ENCODE measurements around the gene CCDC60. TPM values are rescaled to one million over a fixed set of nuclear protein-coding genes. Genes with fewer than 3 reads are reported as not detected.

The CCDC60 gene
- total and polyA plus RNA-seq, 2 donors from 2014 or later: not detected

- FAIRE-seq (no peak), DNase-seq (no peak)
- intact Hi-C loops (cut with DNase I): no loop called here
- Histone ChIP-seq H3K27me3 (ENCODE audit: control insufficient read depth, insufficient read depth, low read length) (no peaks in the 10 kb centered on the region), H3K4me3 (ENCODE audit: low read length in 3 of 3) (no peak overlapping the region), H3K4me1 (ENCODE audit: control insufficient read depth in 2 of 3, insufficient read depth in 2 of 3, low read depth in 1 of 3, low read length in 3 of 3) (no peaks in the 10 kb centered on the region), H3K9ac (ENCODE audit: low read length in 3 of 3) (no peak overlapping the region), H3K9me3 (ENCODE audit: control insufficient read depth in 2 of 3, insufficient read depth in 1 of 3, low read length in 3 of 3) (peaks cover 0 to 8% (median 0%) of the 10 kb centered on the region in 3 donors), H3K27ac (ENCODE audit: low read depth in 2 of 2, low read length in 2 of 2) (no peak overlapping the region), H3K36me3 (ENCODE audit: control insufficient read depth in 2 of 3, insufficient read depth in 3 of 3, low read length in 3 of 3) (no peaks in the 10 kb centered on the region)
- TF ChIP-seq CTCF (IDR thresholded peaks at IDR 0.05; ENCODE audit: borderline replicate concordance, extremely low read depth, insufficient read depth): no peak
These were observed 41.3 kb downstream of the CCDC60 start for GRCh38 chr12:119375883-119376190.

- H3K9me3 ChIP-seq (ENCODE audit: control insufficient read depth in 2 of 3, insufficient read depth in 1 of 3, low read length in 3 of 3): peaks cover 0 to 8% (median 0%) of the 10 kb centered on the region in 3 donors
- H3K27ac ChIP-seq (ENCODE audit: low read depth in 2 of 2, low read length in 2 of 2): no peak overlapping the region
- intact Hi-C loops (cut with DNase I): no loop called here
- no peak for FAIRE-seq
- no peak overlapping the region for H3K9ac ChIP-seq (ENCODE audit: low read length in 3 of 3)
- DNase-seq: no peak
- H3K4me3 ChIP-seq (ENCODE audit: low read length in 3 of 3): no peak overlapping the region
- no peaks in the 10 kb centered on the region for H3K36me3 ChIP-seq (ENCODE audit: control insufficient read depth in 2 of 3, insufficient read depth in 3 of 3, low read length in 3 of 3)
- no peak for TF ChIP-seq CTCF (IDR thresholded peaks at IDR 0.05; ENCODE audit: borderline replicate concordance, extremely low read depth, insufficient read depth)
- no peaks in the 10 kb centered on the region for H3K4me1 ChIP-seq (ENCODE audit: control insufficient read depth in 2 of 3, insufficient read depth in 2 of 3, low read depth in 1 of 3, low read length in 3 of 3)
- no peaks in the 10 kb centered on the region for H3K27me3 ChIP-seq (ENCODE audit: control insufficient read depth, insufficient read depth, low read length)
These were observed 44.4 kb downstream of the CCDC60 start for GRCh38 chr12:119378903-119379302.

GRCh38 chr12:119381471-119382235 is 47.1 kb downstream of the CCDC60 start:
- H3K4me1 ChIP-seq (ENCODE audit: control insufficient read depth in 2 of 3, insufficient read depth in 2 of 3, low read depth in 1 of 3, low read length in 3 of 3): no peaks in the 10 kb centered on the region
- no peak overlapping the region for H3K4me3 ChIP-seq (ENCODE audit: low read length in 3 of 3)
- no peaks in the 10 kb centered on the region for H3K27me3 ChIP-seq (ENCODE audit: control insufficient read depth, insufficient read depth, low read length)
- TF ChIP-seq CTCF (IDR thresholded peaks at IDR 0.05; ENCODE audit: borderline replicate concordance, extremely low read depth, insufficient read depth): no peak
- FAIRE-seq (no peak), DNase-seq (no peak)
- no peak overlapping the region for H3K27ac ChIP-seq (ENCODE audit: low read depth in 2 of 2, low read length in 2 of 2)
- peaks cover 0 to 14% (median 0%) of the 10 kb centered on the region in 3 donors for H3K9me3 ChIP-seq (ENCODE audit: control insufficient read depth in 2 of 3, insufficient read depth in 1 of 3, low read length in 3 of 3)
- H3K36me3 ChIP-seq (ENCODE audit: control insufficient read depth in 2 of 3, insufficient read depth in 3 of 3, low read length in 3 of 3): no peaks in the 10 kb centered on the region
- intact Hi-C loops (cut with DNase I): no loop called here
- H3K9ac ChIP-seq (ENCODE audit: low read length in 3 of 3): no peak overlapping the region

- no peak for FAIRE-seq
- no peak for DNase-seq
- Histone ChIP-seq H3K4me1 (ENCODE audit: control insufficient read depth in 2 of 3, insufficient read depth in 2 of 3, low read depth in 1 of 3, low read length in 3 of 3) (no peaks in the 10 kb centered on the region), H3K27ac (ENCODE audit: low read depth in 2 of 2, low read length in 2 of 2) (no peak overlapping the region), H3K4me3 (ENCODE audit: low read length in 3 of 3) (no peak overlapping the region), H3K36me3 (ENCODE audit: control insufficient read depth in 2 of 3, insufficient read depth in 3 of 3, low read length in 3 of 3) (no peaks in the 10 kb centered on the region), H3K9me3 (ENCODE audit: control insufficient read depth in 2 of 3, insufficient read depth in 1 of 3, low read length in 3 of 3) (peaks cover 0 to 14% (median 0%) of the 10 kb centered on the region in 3 donors), H3K9ac (ENCODE audit: low read length in 3 of 3) (no peak overlapping the region), H3K27me3 (ENCODE audit: control insufficient read depth, insufficient read depth, low read length) (no peaks in the 10 kb centered on the region)
- intact Hi-C loops (cut with DNase I): no loop called here
- TF ChIP-seq CTCF (IDR thresholded peaks at IDR 0.05; ENCODE audit: borderline replicate concordance, extremely low read depth, insufficient read depth): no peak
These were observed 48.7 kb downstream of the CCDC60 start for GRCh38 chr12:119383206-119383605.

All from kidney (tissue), 14 donors.